SJSA1 (cell line): ENCODE data around the gene MAFB. TPM values are rescaled to one million over a fixed set of nuclear protein-coding genes. Genes with fewer than 3 reads are reported as not detected.
A peak's percentile ranks its signal among the peaks of the same experiment; 100 is the strongest.

Source experiments
- DNase-seq, 2 experiments: peaks; one replicate each; pipeline ENCODE4 v3.0.0-alpha.2; 2015 to 2020; ENCODE audit warnings: low spot score in 2 of 2, low read depth in 1 of 2
- H3K27ac ChIP-seq: fragments of 250-450 bp; sonication (Bioruptor Pico); 2 replicates; pipeline ENCODE4 v1.5.1; 2020; ENCODE audit warnings: mild to moderate bottlenecking, moderate library complexity
- H3K27me3 ChIP-seq: fragments of 250-450 bp; sonication (Bioruptor Pico); replicated peaks from 2 replicates; pipeline ENCODE4 v1.5.1; 2020; ENCODE audit warnings: mild to moderate bottlenecking, moderate library complexity
- H3K36me3 ChIP-seq: fragments of 250-450 bp; sonication (Bioruptor Pico); 2 replicates; pipeline ENCODE4 v1.5.1; 2020; ENCODE audit warnings: mild to moderate bottlenecking
- H3K4me1 ChIP-seq: fragments of 250-450 bp; sonication (Bioruptor Pico); replicated peaks from 2 replicates; pipeline ENCODE4 v1.6.1; 2021; ENCODE audit warnings: mild to moderate bottlenecking
- H3K4me3 ChIP-seq: fragments of 250-450 bp; sonication (Bioruptor Pico); 2 replicates; pipeline ENCODE4 v1.5.1; 2020; ENCODE audit warnings: mild to moderate bottlenecking
- H3K9me3 ChIP-seq: fragments of 250-450 bp; sonication (Bioruptor Pico); replicated peaks from 2 replicates; pipeline ENCODE4 v1.5.1; 2020; ENCODE audit warnings: mild to moderate bottlenecking
- total RNA-seq: library from RNA; depleted of rRNA; stranded (reverse); fragments of >200 nt; shearing (Covaris generic); gene quantifications from 2 replicates; pipeline ENCODE4 v1.2.3, GENCODE V29; 2014

Gene MAFB
- total RNA-seq, 1 experiment from 2014 or later, result not detected

DNA sequence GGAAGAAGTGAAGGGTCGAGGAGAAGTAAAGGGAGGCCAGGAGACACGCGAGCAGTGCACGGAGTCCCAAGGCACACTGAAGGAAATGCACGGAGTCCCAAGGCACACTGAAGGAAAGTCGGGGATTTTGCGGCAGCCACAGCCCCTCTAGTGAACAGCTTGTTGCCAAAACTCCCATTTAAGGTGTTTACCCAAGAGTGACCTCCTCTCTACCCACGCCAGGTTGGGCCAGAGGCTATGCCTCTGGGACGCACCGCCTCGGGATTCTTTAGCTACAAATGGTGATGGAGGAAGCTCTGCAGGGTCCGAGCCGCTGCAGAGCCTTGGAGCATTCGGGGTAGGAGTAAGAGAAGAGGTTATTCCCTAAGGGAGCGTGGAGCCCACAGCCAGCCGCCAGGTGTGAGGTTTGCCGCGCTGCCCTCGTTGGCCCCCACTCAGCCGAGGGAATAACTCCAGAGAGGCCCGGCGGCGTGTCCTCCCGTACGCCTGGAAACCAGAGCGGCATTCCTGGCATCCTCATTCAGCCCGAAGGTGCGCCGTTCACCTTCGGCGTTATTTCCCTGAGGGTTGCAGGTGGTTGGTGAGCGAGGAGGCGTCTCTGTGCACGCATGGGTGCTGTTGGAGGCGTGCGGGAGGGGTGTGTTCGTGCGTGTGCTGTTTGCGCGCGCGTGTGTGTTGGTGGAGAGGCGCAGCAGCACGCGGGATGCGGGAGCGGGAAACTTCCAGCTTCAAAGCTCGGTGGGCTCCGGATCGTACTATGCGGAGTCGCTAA is 3.4 kb upstream of the MAFB start:
- H3K9me3 ChIP-seq, result 0 out of 2 replicates have a peak, but pooled peaks cover 5% of the 10 kb centered on the region
- no peak for DNase-seq
- no peak overlapping the region for H3K4me3 ChIP-seq
- peaks cover 28% of the 10 kb centered on the region for H3K4me1 ChIP-seq
- H3K27me3 ChIP-seq, result peaks cover 17% of the 10 kb centered on the region
- H3K27ac ChIP-seq, result no peak overlapping the region
- no peaks in the 10 kb centered on the region for H3K36me3 ChIP-seq

- Histone ChIP-seq H3K27me3 (peaks cover 23% of the 10 kb centered on the region), H3K9me3 (0 out of 2 replicates have a peak, but pooled peaks cover 5% of the 10 kb centered on the region), H3K27ac (no peak overlapping the region), H3K4me3 (no peak overlapping the region), H3K4me1 (peaks cover 28% of the 10 kb centered on the region), H3K36me3 (no peaks in the 10 kb centered on the region)
- DNase-seq, result no peak
Observed at GRCh38 chr20:40691566-40692239, 2.7 kb upstream of the MAFB start.

- 0 out of 2 replicates have a peak, but pooled peaks cover 5% of the 10 kb centered on the region for H3K9me3 ChIP-seq
- DNase-seq, result no peak
- peaks cover 29% of the 10 kb centered on the region for H3K27me3 ChIP-seq
- no peak overlapping the region for H3K4me3 ChIP-seq
- H3K27ac ChIP-seq, result no peak overlapping the region
- H3K36me3 ChIP-seq, result no peaks in the 10 kb centered on the region
- peaks cover 28% of the 10 kb centered on the region for H3K4me1 ChIP-seq
Observed at GRCh38 chr20:40690836-40691565, 2.0 kb upstream of the MAFB start.

DNA sequence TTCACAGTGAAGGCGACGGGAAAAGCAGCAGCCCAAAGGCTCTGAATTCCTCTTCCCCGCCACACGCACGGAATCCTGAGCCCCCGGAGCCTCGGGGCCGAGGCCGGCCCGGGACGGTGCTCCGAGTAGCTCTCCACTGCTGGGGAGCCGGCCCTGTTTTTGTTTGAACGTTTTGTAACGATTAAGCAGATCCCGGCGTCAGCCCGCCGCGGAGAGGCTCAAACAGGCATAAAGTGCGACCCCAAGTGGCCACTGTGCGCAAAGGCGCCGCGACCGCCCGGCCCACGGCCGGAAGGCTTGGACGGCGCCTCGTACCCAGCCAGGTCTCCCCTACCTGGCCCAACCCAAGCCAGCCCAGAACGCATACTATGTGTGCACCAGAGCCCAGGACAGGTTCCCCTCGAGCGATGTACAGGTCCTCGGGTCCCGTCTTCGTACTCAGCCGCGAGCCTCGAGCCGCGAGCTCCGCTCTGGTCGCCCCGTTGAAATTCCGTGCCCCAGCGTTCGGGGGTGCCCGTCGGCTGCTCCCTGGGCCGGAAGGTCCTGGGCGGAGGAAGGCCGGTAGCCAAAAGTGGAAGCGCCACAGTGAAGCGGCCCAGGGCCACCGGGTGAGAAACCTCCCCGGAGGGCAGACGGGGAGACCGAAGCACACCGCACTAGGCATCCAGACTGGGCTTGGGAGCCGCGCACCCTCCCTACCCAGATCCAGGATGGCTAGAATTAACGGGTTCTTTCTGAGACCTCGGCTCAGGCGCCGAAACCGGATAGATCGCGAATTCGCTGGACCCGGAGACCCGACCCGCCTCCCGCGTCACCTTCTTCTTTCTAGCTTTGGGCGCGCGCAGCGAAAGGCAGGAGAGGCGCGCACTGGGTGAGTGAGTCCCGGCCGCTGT is 1.2 kb upstream of the MAFB start:
- DNase-seq, result peak; percentile 75 to 84
- Histone ChIP-seq H3K9me3 (0 out of 2 replicates have a peak, but pooled peaks cover 5% of the 10 kb centered on the region), H3K36me3 (no peaks in the 10 kb centered on the region), H3K4me1 (peaks cover 28% of the 10 kb centered on the region), H3K27ac (peak overlapping the region; percentile 32), H3K4me3 (peak overlapping the region; percentile 37), H3K27me3 (peaks cover 37% of the 10 kb centered on the region)

GRCh38 chr20:40688129-40689099 is 622 bp downstream of the MAFB start:
- peaks cover 41% of the 10 kb centered on the region for H3K27me3 ChIP-seq
- peak overlapping the region; percentile 37 for H3K4me3 ChIP-seq
- no peak for DNase-seq
- peaks cover 28% of the 10 kb centered on the region for H3K4me1 ChIP-seq
- H3K36me3 ChIP-seq, result no peaks in the 10 kb centered on the region
- 0 out of 2 replicates have a peak, but pooled peaks cover 5% of the 10 kb centered on the region for H3K9me3 ChIP-seq
- H3K27ac ChIP-seq, result no peak overlapping the region

- H3K36me3 ChIP-seq, result no peaks in the 10 kb centered on the region
- 0 out of 2 replicates have a peak, but pooled peaks cover 5% of the 10 kb centered on the region for H3K9me3 ChIP-seq
- no peak overlapping the region; the same call in 1 of the 2 replicates for H3K4me3 ChIP-seq
- peaks cover 41% of the 10 kb centered on the region for H3K27me3 ChIP-seq
- H3K27ac ChIP-seq, result no peak overlapping the region
- peaks cover 28% of the 10 kb centered on the region for H3K4me1 ChIP-seq
- DNase-seq, result peak in 1 of 2 experiments; percentile 10
Observed at GRCh38 chr20:40687384-40688128, 1.5 kb downstream of the MAFB start.

DNA sequence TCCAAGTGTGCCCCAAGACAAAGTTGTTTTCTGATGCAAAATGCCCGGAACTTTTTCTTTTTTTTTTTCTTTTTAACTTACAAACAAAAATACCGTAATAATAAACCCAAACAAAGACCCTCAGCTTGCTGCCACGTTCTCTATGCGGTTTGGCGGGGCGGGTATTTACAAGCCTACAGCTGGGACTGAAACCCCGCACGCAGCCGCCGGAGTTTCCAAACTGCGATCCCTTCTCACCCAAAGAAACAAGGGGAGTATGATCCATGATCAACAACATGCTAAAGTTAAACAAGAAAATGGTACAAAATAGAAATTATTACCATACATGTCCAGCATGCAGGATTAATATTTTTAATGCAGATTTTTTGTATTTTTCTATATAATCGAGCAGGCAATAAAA is 2.1 kb downstream of the MAFB start:
- Histone ChIP-seq H3K4me3 (no peak overlapping the region), H3K27me3 (peaks cover 41% of the 10 kb centered on the region)

GRCh38 chr20:40686434-40686882 is 2.6 kb downstream of the MAFB start:
- H3K9me3 ChIP-seq, result 0 out of 2 replicates have a peak, but pooled peaks cover 5% of the 10 kb centered on the region
- H3K27ac ChIP-seq, result no peak overlapping the region
- H3K4me3 ChIP-seq, result no peak overlapping the region
- peaks cover 41% of the 10 kb centered on the region for H3K27me3 ChIP-seq
- peaks cover 28% of the 10 kb centered on the region for H3K4me1 ChIP-seq
- no peak for DNase-seq
- H3K36me3 ChIP-seq, result no peaks in the 10 kb centered on the region

More for the DNA sequence above, 2.1 kb downstream of the MAFB start:
- Histone ChIP-seq H3K27ac (no peak overlapping the region), H3K4me1 (peaks cover 28% of the 10 kb centered on the region), H3K9me3 (0 out of 2 replicates have a peak, but pooled peaks cover 5% of the 10 kb centered on the region), H3K36me3 (no peaks in the 10 kb centered on the region)
- DNase-seq, result no peak

DNA sequence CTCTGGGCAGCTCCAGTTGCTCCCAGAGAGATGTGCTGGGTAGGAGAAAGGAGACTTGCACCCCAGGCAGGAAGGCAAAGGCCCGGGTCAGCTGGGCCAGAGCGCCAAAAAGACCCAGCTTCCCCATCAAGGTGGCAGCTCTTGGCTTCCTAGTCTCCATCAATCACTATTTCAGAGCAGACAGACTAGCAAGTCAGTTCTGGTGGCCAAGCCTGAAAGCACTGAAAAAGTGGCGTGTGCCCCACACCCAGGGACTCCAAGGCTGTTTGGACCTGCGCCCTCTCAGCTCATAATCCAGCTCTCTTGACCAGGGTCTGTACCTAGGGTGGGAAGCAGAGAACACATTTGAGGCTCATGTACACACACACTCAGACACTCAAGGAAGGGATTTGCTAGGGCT is 3.7 kb downstream of the MAFB start:
- peaks cover 41% of the 10 kb centered on the region for H3K27me3 ChIP-seq
- H3K4me1 ChIP-seq, result peaks cover 28% of the 10 kb centered on the region
- DNase-seq, result no peak

DNA sequence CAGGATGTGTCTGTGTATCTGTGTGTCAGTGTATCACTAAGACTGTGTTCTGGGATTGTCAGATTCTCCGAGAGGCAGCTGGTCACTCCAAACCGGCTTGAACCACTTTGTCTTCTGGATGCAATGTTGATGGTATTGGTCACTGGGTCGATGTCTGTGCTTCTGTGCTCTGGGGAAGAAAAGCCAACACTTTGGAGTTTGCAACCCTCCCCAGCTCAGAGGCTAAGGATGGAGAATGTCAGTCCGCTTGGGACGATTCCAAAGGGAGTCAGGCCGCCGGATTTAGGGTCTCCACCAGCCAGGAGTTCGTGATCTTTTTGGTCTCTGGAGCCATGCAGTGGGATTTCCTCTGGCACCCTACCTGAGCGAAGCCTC is 5.2 kb downstream of the MAFB start:
- H3K9me3 ChIP-seq, result 0 out of 2 replicates have a peak, but pooled peaks cover 5% of the 10 kb centered on the region
- H3K27me3 ChIP-seq, result peaks cover 38% of the 10 kb centered on the region
- no peak for DNase-seq
- H3K36me3 ChIP-seq, result no peaks in the 10 kb centered on the region
- peaks cover 14% of the 10 kb centered on the region for H3K4me1 ChIP-seq
- no peak overlapping the region for H3K27ac ChIP-seq
- H3K4me3 ChIP-seq, result no peak overlapping the region

More for the DNA sequence above, 3.7 kb downstream of the MAFB start:
- Histone ChIP-seq H3K9me3 (0 out of 2 replicates have a peak, but pooled peaks cover 5% of the 10 kb centered on the region), H3K27ac (no peak overlapping the region), H3K36me3 (no peaks in the 10 kb centered on the region), H3K4me3 (no peak overlapping the region)

DNA sequence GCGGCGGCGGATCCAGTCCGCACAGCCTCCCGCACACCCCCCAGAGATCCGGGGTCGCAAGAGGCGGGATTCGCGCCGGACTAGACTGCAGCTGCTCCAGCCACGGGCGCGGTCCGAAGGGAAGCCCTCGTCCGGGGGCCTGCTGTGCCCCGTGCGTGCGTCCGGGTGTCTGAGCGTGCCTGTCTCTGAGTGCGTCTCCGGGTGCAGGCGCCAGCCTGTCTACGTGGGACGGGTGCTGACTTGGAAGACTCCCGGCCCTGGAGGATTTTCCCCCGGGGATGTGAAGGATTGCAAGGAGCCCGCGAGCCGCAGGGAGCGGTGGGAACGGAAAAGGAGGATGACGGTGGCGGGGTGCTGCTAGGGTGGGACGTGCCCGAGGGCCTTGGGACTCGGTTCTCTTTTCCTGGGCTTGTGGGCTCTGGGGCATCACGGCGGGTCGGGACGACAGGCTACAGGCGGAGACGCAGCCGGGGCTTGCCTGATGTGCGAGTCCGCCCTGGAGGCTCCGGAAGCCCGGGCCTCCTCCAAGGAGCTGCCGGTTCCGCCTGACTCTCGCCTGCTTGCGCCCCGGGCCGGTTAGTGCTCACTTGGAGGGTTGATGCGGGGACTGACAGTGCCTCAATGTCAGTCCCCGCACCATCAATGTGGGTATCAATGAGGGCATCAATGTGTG is 5.7 kb downstream of the MAFB start:
- Histone ChIP-seq H3K4me3 (no peak overlapping the region), H3K9me3 (0 out of 2 replicates have a peak, but pooled peaks cover 5% of the 10 kb centered on the region), H3K36me3 (no peaks in the 10 kb centered on the region), H3K27me3 (peaks cover 34% of the 10 kb centered on the region), H3K27ac (no peak overlapping the region), H3K4me1 (peaks cover 9% of the 10 kb centered on the region)
- DNase-seq, result no peak
